ENCODE data around the gene CACNG3.

The CACNG3 gene

GRCh38 chr16:24281466-24281865 is 25.3 kb downstream of the CACNG3 start:
- no peak for TF ChIP-seq MAX (IDR thresholded peaks at IDR 0.05)
- no peak for TF ChIP-seq TAF1 (IDR thresholded peaks at IDR 0.05; ENCODE audit: low read depth)
- no peak for TF ChIP-seq EP300 (IDR thresholded peaks at IDR 0.05; ENCODE audit: borderline replicate concordance)
- TF ChIP-seq CEBPB (IDR thresholded peaks at IDR 0.05): no peak
- no peak for TF ChIP-seq NFIC (IDR thresholded peaks at IDR 0.05)
- no peak for TF ChIP-seq ZBTB7A (IDR thresholded peaks at IDR 0.05; ENCODE audit: low read depth)
- no peak for TF ChIP-seq CREB1 (IDR thresholded peaks at IDR 0.05; ENCODE audit: low read depth)
- TF ChIP-seq FOXM1 (IDR thresholded peaks at IDR 0.05; ENCODE audit: borderline replicate concordance, low read depth): no peak
- no peak for TF ChIP-seq YY1 (IDR thresholded peaks at IDR 0.05; ENCODE audit: low read depth)
- TF ChIP-seq EGR1 (IDR thresholded peaks at IDR 0.05): no peak
- TF ChIP-seq USF1 (IDR thresholded peaks at IDR 0.05): no peak
- TF ChIP-seq TEAD4 (IDR thresholded peaks at IDR 0.05): no peak
- no peak for TF ChIP-seq REST (IDR thresholded peaks at IDR 0.05; ENCODE audit: low read depth)
- no peak for TF ChIP-seq TCF12 (IDR thresholded peaks at IDR 0.05; ENCODE audit: low read depth)
- no peak for TF ChIP-seq RAD21 (IDR thresholded peaks at IDR 0.05; ENCODE audit: low read depth)

- TF ChIP-seq YY1 (IDR thresholded peaks at IDR 0.05; ENCODE audit: low read depth) (no peak), EP300 (IDR thresholded peaks at IDR 0.05; ENCODE audit: borderline replicate concordance) (no peak), REST (IDR thresholded peaks at IDR 0.05; ENCODE audit: low read depth) (no peak), MAX (IDR thresholded peaks at IDR 0.05) (no peak), CEBPB (IDR thresholded peaks at IDR 0.05) (no peak), CREB1 (IDR thresholded peaks at IDR 0.05; ENCODE audit: low read depth) (no peak), TAF1 (IDR thresholded peaks at IDR 0.05; ENCODE audit: low read depth) (no peak), FOXM1 (IDR thresholded peaks at IDR 0.05; ENCODE audit: borderline replicate concordance, low read depth) (no peak), USF1 (IDR thresholded peaks at IDR 0.05) (no peak)
These were observed 26.0 kb downstream of the CACNG3 start for GRCh38 chr16:24282141-24282540.

GRCh38 chr16:24286741-24287405 is 30.7 kb downstream of the CACNG3 start:
- TF ChIP-seq CEBPB (IDR thresholded peaks at IDR 0.05): no peak
- no peak for TF ChIP-seq ZBTB7A (IDR thresholded peaks at IDR 0.05; ENCODE audit: low read depth)
- no peak for TF ChIP-seq MAX (IDR thresholded peaks at IDR 0.05)
- no peak for TF ChIP-seq NFIC (IDR thresholded peaks at IDR 0.05)

GRCh38 chr16:24288516-24288915 is 32.4 kb downstream of the CACNG3 start:
- TF ChIP-seq TAF1 (IDR thresholded peaks at IDR 0.05; ENCODE audit: low read depth) (no peak), FOXM1 (IDR thresholded peaks at IDR 0.05; ENCODE audit: borderline replicate concordance, low read depth) (no peak), EGR1 (IDR thresholded peaks at IDR 0.05) (no peak), ZBTB7A (IDR thresholded peaks at IDR 0.05; ENCODE audit: low read depth) (no peak), CREB1 (IDR thresholded peaks at IDR 0.05; ENCODE audit: low read depth) (no peak), MAX (IDR thresholded peaks at IDR 0.05) (no peak), REST (IDR thresholded peaks at IDR 0.05; ENCODE audit: low read depth) (no peak), RAD21 (IDR thresholded peaks at IDR 0.05; ENCODE audit: low read depth) (no peak), EP300 (IDR thresholded peaks at IDR 0.05; ENCODE audit: borderline replicate concordance) (no peak), CEBPB (IDR thresholded peaks at IDR 0.05) (no peak), NFIC (IDR thresholded peaks at IDR 0.05) (no peak), TCF12 (IDR thresholded peaks at IDR 0.05; ENCODE audit: low read depth) (no peak)
